Stimulated activated CD4-positive, alpha-beta T cell treated with anti-CD3 and anti-CD28 coated beads, TNF-alpha, amount 100 ng/mL, for 4 hours (primary cell): ENCODE data around the gene IL36B.

Source experiments
- DNase-seq, 3 experiments: peaks; one replicate each; pipeline ENCODE4 v3.0.0-alpha.2; 2020; ENCODE audit warnings: low read depth in 3 of 3

IL36B gene

GRCh38 chr2:113009622-113010021 lies 43.0 kb downstream of the IL36B start:
- no peak for DNase-seq

GRCh38 chr2:113007250-113007649 lies 45.4 kb downstream of the IL36B start:
- DNase-seq: no peak

GRCh38 chr2:113005030-113005509 lies 47.6 kb downstream of the IL36B start, which contains the start of gene IL36A:
TSS of gene IL36A (plus strand) at chr2:113005459. CDS start at chr2:113005872, 413 bp downstream.
- DNase-seq: no peak

- DNase-seq: no peak
Measured at GRCh38 chr2:113002677-113003076, 50.0 kb downstream of the IL36B start.

- no peak for DNase-seq
Measured at GRCh38 chr2:113000436-113000835, 52.2 kb downstream of the IL36B start.

- DNase-seq: no peak
Measured at GRCh38 chr2:112997151-112997550, 55.5 kb downstream of the IL36B start.

GRCh38 chr2:112996635-112997034 lies 56.0 kb downstream of the IL36B start:
- peak in 2 of 3 experiments; percentile 25 to 46 for DNase-seq

- DNase-seq: no peak
Measured at GRCh38 chr2:112995346-112995920, 57.2 kb downstream of the IL36B start.

GRCh38 chr2:112994648-112995047 lies 58.0 kb downstream of the IL36B start:
- DNase-seq: no peak

- no peak for DNase-seq
Measured at GRCh38 chr2:112993831-112994230, 58.8 kb downstream of the IL36B start.

GRCh38 chr2:112989611-112990010 lies 63.1 kb downstream of the IL36B start:
- DNase-seq: no peak

GRCh38 chr2:112985090-112985489 lies 67.6 kb downstream of the IL36B start:
- DNase-seq: no peak

GRCh38 chr2:112980537-112980936 lies 72.1 kb downstream of the IL36B start:
- no peak for DNase-seq

GRCh38 chr2:112979731-112980130 lies 72.9 kb downstream of the IL36B start:
- no peak for DNase-seq

GRCh38 chr2:112977559-112978056 lies 75.1 kb downstream of the IL36B start, which contains the start of gene IL36G:
TSS of gene IL36G (plus strand) at chr2:112978006. CDS start at chr2:112978639, 633 bp downstream.
- no peak for DNase-seq
